PC-3 (cell line): ENCODE measurements around the gene NTN3.

Source experiments
- EZH2 ChIP-seq: fragments of 300-600 bp; sonication (generic); IDR thresholded peaks from one replicate; pipeline ENCODE4 v1.6.1; 2017; ENCODE audit warnings: antibody characterized with exemption, mild to moderate bottlenecking, low read length; ENCODE audit not compliant: unreplicated experiment
- TF ChIP-seq, protein P1 (sequence below): fragments of 300-600 bp; sonication (generic); conservative IDR thresholded peaks from 2 replicates; pipeline ENCODE4 v1.5.1; 2017; ENCODE audit warnings: antibody characterized with exemption, low read depth, mild to moderate bottlenecking, low read length

DNA sequence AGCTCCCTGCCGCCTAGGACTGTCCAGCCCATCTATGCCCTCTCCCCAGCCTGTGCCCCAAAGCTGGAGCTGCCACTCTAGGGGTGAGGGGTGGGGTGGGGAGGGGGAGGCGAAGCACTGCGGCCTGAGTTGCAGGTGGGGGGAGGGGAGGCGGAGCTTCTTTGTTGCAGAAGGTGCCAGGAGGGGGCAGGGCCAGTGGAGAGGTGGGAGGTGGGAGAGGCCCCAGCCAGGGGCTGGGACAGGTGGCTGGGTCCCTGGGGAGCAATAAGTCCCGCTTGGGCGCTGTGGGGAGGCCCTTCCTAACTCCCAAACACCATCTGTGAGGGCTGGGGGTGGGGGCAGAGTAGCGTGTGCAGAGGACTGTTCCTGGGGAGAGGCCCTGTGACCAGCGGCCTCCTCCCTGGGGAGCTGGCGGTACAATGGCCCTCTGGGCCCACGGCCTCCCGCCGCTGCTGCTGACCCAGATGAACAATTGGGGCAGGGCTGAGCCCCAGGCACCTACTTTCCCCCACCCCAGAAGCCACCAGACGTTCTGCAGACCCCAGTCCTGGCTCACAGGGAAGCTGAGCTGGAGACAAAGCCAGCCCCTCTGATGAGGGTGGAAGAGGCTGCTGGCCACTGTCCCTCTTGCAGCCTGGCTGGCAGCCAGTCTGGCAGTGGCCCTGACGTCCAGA, 2.2 kb upstream of the NTN3 start:
- TF ChIP-seq, protein P1, sequence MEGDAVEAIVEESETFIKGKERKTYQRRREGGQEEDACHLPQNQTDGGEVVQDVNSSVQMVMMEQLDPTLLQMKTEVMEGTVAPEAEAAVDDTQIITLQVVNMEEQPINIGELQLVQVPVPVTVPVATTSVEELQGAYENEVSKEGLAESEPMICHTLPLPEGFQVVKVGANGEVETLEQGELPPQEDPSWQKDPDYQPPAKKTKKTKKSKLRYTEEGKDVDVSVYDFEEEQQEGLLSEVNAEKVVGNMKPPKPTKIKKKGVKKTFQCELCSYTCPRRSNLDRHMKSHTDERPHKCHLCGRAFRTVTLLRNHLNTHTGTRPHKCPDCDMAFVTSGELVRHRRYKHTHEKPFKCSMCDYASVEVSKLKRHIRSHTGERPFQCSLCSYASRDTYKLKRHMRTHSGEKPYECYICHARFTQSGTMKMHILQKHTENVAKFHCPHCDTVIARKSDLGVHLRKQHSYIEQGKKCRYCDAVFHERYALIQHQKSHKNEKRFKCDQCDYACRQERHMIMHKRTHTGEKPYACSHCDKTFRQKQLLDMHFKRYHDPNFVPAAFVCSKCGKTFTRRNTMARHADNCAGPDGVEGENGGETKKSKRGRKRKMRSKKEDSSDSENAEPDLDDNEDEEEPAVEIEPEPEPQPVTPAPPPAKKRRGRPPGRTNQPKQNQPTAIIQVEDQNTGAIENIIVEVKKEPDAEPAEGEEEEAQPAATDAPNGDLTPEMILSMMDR: no peak
- TF ChIP-seq EZH2: no peak
